ENCODE measurements around the gene LAMA1.

DNA sequence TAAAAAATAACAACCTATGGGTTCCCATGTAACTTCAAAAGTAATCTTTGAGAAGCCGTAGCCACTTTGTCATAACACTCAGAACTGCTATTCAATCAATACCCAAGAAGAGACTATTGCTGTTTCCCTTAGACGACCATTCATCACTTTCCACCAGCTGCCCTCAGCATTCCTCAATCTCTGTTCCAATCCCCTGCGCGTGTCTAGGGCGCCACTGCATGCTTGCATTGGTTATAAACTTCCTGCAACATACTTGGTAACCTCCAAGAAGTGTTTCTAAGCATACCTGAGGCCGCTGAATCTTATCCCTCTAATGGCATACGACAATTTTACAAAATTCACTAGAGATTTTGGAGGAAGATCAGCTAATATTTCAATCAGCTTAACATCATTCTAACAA is 134.2 kb downstream of the LAMA1 start:
- TF ChIP-seq, protein P1, sequence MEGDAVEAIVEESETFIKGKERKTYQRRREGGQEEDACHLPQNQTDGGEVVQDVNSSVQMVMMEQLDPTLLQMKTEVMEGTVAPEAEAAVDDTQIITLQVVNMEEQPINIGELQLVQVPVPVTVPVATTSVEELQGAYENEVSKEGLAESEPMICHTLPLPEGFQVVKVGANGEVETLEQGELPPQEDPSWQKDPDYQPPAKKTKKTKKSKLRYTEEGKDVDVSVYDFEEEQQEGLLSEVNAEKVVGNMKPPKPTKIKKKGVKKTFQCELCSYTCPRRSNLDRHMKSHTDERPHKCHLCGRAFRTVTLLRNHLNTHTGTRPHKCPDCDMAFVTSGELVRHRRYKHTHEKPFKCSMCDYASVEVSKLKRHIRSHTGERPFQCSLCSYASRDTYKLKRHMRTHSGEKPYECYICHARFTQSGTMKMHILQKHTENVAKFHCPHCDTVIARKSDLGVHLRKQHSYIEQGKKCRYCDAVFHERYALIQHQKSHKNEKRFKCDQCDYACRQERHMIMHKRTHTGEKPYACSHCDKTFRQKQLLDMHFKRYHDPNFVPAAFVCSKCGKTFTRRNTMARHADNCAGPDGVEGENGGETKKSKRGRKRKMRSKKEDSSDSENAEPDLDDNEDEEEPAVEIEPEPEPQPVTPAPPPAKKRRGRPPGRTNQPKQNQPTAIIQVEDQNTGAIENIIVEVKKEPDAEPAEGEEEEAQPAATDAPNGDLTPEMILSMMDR (conservative IDR thresholded peaks at IDR 0.05; ENCODE audit: low read length), result no peak
- no peak for TF ChIP-seq EZH2phosphoT487 (IDR thresholded peaks at IDR 0.05; ENCODE audit: borderline replicate concordance)

Measured in Loucy (cell line).